GM12874 (cell line): ENCODE results near the gene SRD5A1.

Source experiments
- TF ChIP-seq, protein P1 (sequence below): IDR thresholded peaks from 2 replicates; pipeline ENCODE4 v1.5.1; 2011; ENCODE audit warnings: low read depth, mild to moderate bottlenecking, control low read depth, low read length, moderate library complexity; ENCODE audit not compliant: insufficient read depth

SRD5A1 gene, protein sequence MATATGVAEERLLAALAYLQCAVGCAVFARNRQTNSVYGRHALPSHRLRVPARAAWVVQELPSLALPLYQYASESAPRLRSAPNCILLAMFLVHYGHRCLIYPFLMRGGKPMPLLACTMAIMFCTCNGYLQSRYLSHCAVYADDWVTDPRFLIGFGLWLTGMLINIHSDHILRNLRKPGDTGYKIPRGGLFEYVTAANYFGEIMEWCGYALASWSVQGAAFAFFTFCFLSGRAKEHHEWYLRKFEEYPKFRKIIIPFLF

DNA sequence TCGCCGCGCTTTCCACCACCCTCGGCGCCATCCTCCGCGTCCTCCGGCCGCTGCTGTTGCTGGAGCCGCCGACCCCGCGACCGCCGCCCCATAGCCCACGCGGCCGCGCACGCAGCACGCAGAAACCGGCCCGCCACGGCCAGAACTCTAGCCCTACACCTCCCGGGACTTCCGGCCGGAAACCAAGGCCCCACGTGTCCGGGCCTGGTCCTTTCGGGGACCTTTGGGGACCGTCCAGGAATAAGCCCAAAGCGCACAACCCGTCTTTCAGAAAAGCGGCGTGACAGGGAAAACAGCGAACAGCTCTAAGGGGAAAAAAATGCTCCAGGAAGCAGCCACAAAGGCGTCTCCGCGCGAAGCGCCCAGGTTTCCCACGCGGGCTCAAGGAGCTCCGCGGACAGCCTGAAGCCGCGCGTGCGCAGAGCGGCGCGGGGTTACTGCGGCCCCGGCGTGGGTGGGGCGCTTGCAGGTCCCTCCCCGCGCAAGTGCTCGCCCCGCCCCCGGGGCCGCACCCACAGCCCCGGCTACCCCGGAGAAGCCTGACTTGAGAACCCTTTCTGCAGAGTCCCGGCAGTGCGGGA, at the start of gene SRD5A1, which contains the start of gene NSUN2:
TSS of gene SRD5A1 (plus strand) at position 553 of the 581 bp plus-strand sequence. CDS start 137 bp downstream, outside the sequence.
TSS of gene NSUN2 (minus strand) at position 157 of the 581 bp plus-strand sequence. CDS start at position 92, 65 bp downstream.
- TF ChIP-seq, protein P1, sequence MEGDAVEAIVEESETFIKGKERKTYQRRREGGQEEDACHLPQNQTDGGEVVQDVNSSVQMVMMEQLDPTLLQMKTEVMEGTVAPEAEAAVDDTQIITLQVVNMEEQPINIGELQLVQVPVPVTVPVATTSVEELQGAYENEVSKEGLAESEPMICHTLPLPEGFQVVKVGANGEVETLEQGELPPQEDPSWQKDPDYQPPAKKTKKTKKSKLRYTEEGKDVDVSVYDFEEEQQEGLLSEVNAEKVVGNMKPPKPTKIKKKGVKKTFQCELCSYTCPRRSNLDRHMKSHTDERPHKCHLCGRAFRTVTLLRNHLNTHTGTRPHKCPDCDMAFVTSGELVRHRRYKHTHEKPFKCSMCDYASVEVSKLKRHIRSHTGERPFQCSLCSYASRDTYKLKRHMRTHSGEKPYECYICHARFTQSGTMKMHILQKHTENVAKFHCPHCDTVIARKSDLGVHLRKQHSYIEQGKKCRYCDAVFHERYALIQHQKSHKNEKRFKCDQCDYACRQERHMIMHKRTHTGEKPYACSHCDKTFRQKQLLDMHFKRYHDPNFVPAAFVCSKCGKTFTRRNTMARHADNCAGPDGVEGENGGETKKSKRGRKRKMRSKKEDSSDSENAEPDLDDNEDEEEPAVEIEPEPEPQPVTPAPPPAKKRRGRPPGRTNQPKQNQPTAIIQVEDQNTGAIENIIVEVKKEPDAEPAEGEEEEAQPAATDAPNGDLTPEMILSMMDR, result no peak

DNA sequence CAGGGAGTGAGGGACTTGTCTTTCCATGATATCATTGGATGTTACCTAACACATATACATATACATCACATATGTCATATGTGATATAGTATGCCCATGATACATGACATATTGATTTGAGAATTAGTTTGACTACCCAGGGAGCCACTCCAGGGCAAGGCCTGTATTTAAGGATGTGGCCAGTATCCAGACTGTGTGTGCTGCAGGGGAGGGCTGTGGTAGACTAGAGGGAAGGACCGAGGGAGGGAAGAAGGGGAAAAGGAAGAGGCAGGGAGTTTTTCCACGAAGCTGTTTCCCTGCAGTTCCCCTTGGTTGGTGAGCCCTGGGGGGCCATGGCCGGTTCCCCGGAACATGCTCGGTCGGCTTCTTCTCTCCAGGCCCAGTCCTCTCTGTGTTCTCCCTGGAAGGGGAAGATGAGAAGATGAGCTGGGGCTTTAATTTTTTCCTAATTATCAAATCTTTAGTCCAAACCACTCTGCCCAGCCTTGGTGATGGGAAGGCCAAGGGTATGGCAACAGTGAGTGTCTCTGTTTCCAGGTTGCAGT, 49.1 kb upstream of the SRD5A1 start:
- TF ChIP-seq, protein P1, result no peak

DNA sequence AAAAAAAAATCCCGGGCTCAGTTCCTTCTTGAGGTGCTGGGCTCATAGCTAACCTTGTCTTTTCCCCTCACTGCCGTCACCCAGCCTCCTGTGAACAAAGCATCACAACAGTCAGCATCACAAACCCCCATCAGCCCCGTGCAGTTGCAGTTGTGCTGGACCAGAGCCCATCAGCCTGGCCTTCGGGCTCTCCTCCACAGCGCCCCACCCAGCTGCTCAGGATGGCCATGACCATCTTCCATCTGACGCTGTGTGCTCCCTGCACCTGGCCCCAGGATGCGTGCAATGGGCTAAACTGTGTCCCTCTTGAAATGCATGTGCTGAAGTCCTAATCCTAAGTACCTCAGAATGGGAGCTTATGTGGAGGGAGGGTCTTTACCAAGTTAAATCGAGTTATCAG, 48.5 kb upstream of the SRD5A1 start:
- TF ChIP-seq, protein P1, result no peak

DNA sequence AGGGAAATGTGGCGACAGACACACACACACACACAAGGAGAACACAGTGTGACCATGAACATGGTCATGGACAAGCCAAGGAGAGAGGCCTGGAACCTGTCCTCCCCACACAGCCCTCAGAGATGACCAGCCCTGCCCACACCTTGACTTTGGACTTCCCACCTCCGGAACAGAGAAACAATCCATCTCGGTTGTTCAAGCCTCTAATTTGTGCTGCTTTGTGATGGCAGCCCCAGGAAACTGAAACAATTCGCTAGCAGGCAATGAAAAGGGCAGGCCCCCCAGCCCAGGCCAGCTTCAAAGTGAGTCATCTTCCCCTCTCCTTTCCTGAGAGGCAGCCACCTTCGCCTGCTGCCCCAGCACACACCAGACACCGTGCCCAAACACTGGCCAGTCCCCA, 48.1 kb upstream of the SRD5A1 start:
- TF ChIP-seq, protein P1, result no peak

DNA sequence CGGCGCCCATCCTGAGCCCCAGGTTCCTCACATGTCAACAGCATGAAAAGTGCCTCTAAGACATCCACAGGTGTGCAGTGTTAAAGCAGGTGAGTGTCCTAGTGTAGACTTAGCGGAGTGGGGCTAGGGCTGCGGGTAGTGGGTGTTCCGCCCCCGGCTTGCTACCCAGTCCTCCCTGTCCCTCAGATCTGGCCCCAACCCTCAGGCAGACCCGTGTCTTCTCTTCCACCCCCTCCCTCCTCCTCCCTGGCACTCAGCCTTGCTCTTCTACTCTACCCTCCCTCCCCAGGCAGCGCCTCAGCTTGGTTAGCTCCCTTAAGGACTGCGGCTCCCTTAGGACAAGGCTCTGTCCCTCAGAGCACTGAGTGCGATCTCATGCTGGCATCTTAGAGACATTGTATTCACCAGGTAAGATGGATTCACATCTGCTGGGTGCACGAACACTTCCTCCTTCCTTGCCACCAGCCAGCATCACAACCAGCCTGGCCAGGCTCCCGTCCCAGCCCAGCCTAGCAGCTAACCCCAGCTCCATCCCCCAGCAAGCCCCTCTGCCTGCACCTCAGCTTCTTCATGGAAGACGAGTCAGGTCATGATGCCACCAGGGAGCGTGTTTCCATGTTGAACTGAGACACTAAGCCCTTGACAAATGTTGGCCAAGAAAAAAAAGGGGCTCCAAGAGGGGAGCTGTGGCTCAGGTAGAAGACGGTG, 47.1 kb upstream of the SRD5A1 start:
- TF ChIP-seq, protein P1, result no peak

DNA sequence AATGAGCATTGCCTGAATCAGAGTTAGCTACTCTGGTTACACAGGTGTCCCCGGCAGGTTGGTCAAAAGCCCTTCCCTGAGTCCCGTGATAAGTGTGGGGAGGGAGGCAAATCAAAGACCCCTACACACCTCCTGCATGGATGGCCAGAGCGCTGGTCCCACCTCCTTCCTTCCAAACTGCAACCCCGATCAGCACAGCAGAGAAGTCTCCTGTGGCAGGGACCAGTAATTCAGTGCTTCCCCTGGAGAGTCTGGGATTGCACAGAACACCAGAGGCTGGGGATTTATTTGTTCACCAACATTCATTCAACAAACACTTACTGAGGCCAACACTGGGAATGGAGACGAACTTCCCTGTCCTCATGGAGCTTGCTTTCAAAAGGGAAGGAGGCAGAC, 46.6 kb upstream of the SRD5A1 start:
- TF ChIP-seq, protein P1, result no peak

DNA sequence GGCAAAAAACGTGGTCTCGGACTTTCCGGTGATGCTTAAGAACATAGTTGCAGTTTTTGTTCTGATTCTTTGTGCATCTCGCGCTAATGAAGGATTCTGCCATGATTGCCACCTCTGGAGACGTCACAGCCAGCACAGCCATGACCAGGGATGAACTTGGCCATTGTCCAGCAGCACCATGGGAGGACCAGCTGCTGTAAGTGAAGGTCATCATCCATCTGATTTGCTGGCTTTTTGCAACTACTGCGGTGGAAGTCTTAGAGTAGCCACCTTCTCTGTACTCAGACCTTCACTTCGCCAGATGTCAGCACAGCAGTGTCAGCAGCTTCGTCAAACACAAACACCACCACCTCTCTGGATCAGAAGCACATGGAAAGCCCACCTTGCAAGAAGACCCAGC, 46.1 kb upstream of the SRD5A1 start:
- TF ChIP-seq, protein P1, result no peak
